GM18505 (cell line): ENCODE measurements around the gene FHL2.
A peak's percentile ranks its signal among the peaks of the same experiment; 100 is the strongest.

Source experiments
- ATAC-seq: cut with Tn5 transposase; IDR thresholded peaks from one replicate; pipeline ENCODE4 v1.9.1; 2021; ENCODE audit not compliant: unreplicated experiment
- POLR2A ChIP-seq: IDR thresholded peaks from 4 replicates; pipeline ENCODE4 v1.6.1; 2011; ENCODE audit warnings: borderline replicate concordance; ENCODE audit not compliant: insufficient read depth, insufficient read length; ENCODE audit errors: extremely low read depth

FHL2 gene

GRCh38 chr2:105375001-105375561, 23.8 kb downstream of the FHL2 start:
- no peak for TF ChIP-seq POLR2A
- ATAC-seq, result no peak

- ATAC-seq, result peak; percentile 61
- TF ChIP-seq POLR2A, result no peak
Observed at GRCh38 chr2:105373895-105374401, 24.9 kb downstream of the FHL2 start.

GRCh38 chr2:105373344-105373781, 25.5 kb downstream of the FHL2 start:
- no peak for ATAC-seq
- TF ChIP-seq POLR2A, result no peak

- no peak for ATAC-seq
- TF ChIP-seq POLR2A, result no peak
Observed at GRCh38 chr2:105371810-105372209, 27.0 kb downstream of the FHL2 start.

GRCh38 chr2:105371156-105371555, 27.7 kb downstream of the FHL2 start:
- no peak for TF ChIP-seq POLR2A
- ATAC-seq, result no peak

- no peak for TF ChIP-seq POLR2A
- peak; percentile 95 for ATAC-seq
Observed at GRCh38 chr2:105369777-105370690, 28.8 kb downstream of the FHL2 start.

GRCh38 chr2:105368759-105369408, 30.0 kb downstream of the FHL2 start:
- TF ChIP-seq POLR2A, result no peak

GRCh38 chr2:105365206-105365605, 33.6 kb downstream of the FHL2 start:
- no peak for ATAC-seq
- no peak for TF ChIP-seq POLR2A

More at GRCh38 chr2:105368759-105369408, 30.0 kb downstream of the FHL2 start:
- no peak for ATAC-seq

GRCh38 chr2:105364436-105365139, 34.3 kb downstream of the FHL2 start:
- no peak for TF ChIP-seq POLR2A
- no peak for ATAC-seq

GRCh38 chr2:105362862-105363591, 35.8 kb downstream of the FHL2 start:
- ATAC-seq, result no peak
- TF ChIP-seq POLR2A, result no peak

GRCh38 chr2:105361102-105361889, 37.6 kb downstream of the FHL2 start:
- ATAC-seq, result no peak
- no peak for TF ChIP-seq POLR2A

GRCh38 chr2:105358593-105358992, 40.3 kb downstream of the FHL2 start:
- TF ChIP-seq POLR2A, result no peak
- no peak for ATAC-seq

GRCh38 chr2:105357122-105357521, 41.7 kb downstream of the FHL2 start:
- TF ChIP-seq POLR2A, result no peak
- ATAC-seq, result no peak
